H1 (cell line): ENCODE measurements around the gene SAMD4A. TPM values are rescaled to one million over a fixed set of nuclear protein-coding genes. Genes with fewer than 3 reads are reported as not detected.

Experiments
- POLR2A ChIP-seq, 2 experiments: IDR thresholded peaks; 1 replicate in 1 of 2; 2 replicates in 1 of 2; pipeline ENCODE4 v1.6.1; 2011; ENCODE audit warnings: low read depth in 2 of 2, low read length in 2 of 2, mild to moderate bottlenecking in 2 of 2; ENCODE audit errors: control extremely low read depth in 1 of 2
- polyA plus RNA-seq, 7 experiments: library from polyadenylated mRNA; depleted of rRNA in 3 of 7; stranded (reverse) in 5 of 7; unstranded in 2 of 7; fragments of >200 nt in 5 of 7; fragments of 200-250 nt in 2 of 7; gene quantifications; 1 replicate in 5 of 7; 2 replicates in 1 of 7; 4 replicates in 1 of 7; pipeline versions ENCODE4 v1.2.1 to v1.2.3, GENCODE V29; 2011 to 2013; ENCODE audit warnings: missing spikeins in 2 of 7, mixed read lengths in 2 of 7
- total RNA-seq: library from RNA; stranded (reverse); fragmentation: NEBNext Ultra II Directional; extraction: Animal tissue kit (Norgen Biotek cat#: 25700); gene quantifications from 2 replicates; pipeline ENCODE4 v1.2.1, GENCODE V29; 2021
- TF ChIP-seq, protein P1 (sequence below): IDR thresholded peaks from 2 replicates; pipeline ENCODE4 v1.6.1; 2012; ENCODE audit warnings: inconsistent platforms

The SAMD4A gene
- total and polyA plus RNA-seq, 2 of the 8 experiments (the other 6 are each of a cell fraction or from before 2014, with no cell fraction given) = 2.4 to 12.3 TPM

DNA sequence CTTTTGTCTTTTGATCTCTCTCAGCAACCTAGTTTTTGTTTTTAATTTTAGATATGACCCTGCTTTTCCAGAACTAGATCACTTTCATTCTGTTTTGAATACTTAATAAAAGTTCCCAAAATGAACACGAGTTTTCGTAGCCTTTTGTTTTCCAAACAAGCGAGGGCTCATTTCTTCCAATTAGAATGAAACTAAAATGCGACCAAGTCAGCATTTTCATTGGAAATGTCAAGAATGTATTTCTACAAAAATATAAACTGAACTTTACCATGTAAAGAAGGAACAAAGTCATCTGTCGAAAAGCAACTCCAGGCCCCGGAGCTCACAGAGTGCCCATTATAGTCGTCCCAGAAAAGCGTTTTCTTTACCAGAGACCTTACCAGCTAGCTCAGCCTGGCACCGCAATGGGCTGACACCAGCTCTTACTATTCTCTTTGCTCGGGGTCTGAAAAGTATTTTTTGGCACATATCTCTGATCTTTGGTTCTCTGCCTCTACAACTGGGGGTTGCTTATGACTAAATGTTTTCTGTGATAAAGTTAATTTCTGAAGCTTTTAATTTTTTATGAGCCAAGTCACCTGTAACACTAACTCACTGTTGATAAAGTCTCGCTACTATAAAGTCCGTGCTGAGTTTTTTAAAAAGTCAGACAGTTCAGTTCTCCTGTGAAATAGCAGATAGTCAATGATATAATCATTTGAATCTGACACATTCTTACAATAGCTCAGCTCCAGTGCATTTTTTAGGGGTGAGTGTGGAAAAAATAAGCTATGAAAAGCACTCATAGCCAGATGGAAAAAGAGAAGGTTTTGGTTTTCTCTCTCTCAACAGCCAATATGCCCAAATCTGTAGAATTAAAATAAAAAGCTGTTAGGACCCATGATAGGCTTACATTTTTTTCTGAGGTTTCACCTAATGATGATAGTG lies 43.4 kb downstream of the SAMD4A start (continued):
- TF ChIP-seq, protein P1, sequence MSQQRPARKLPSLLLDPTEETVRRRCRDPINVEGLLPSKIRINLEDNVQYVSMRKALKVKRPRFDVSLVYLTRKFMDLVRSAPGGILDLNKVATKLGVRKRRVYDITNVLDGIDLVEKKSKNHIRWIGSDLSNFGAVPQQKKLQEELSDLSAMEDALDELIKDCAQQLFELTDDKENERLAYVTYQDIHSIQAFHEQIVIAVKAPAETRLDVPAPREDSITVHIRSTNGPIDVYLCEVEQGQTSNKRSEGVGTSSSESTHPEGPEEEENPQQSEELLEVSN = no peak
- TF ChIP-seq POLR2A (IDR thresholded peaks at IDR 0.05; ENCODE audit: control extremely low read depth in 1 of 2, low read depth in 2 of 2, low read length in 2 of 2) = no peak
- TF ChIP-seq, all 59 proteins: peak for 0
